Measurements from ENCODE around the gene ABI1. TPM values are rescaled to one million over a fixed set of nuclear protein-coding genes. Genes with fewer than 3 reads are reported as not detected.

Gene ABI1
- total RNA-seq, 3 donors from 2014 or later = 50.5 to 75.7 (median 56.6) TPM

DNA sequence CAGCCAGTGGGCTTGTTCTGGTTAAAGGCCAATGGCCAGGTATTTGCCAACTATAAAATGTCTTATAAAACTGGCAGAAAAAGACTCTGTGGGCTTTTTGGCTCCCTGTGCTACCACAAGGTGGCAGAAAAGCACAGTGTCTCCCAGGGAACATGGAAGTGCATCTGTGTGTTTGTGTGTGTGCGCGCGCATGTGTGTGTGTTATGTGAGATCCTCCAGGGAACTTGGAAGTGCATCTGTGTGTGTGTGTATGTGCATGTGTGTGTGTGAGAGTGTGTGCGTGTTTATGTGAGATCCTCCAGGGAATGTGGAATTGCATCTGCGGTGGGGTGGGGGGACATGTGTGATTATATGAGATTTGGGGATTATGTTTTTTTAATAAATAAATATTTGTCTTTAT, 30.2 kb upstream of the ABI1 start:
- Histone ChIP-seq H3K9me3 (no peaks in the 10 kb centered on the region), H3K36me3 (no peaks in the 10 kb centered on the region), H3K4me3 (no peak overlapping the region), H3K27ac (no peak overlapping the region), H3K27me3 (no peaks in the 10 kb centered on the region), H3K4me1 (no peaks in the 10 kb centered on the region)
- TF ChIP-seq POLR2AphosphoS5 (IDR thresholded peaks at IDR 0.05) = no peak
- TF ChIP-seq, protein P1, sequence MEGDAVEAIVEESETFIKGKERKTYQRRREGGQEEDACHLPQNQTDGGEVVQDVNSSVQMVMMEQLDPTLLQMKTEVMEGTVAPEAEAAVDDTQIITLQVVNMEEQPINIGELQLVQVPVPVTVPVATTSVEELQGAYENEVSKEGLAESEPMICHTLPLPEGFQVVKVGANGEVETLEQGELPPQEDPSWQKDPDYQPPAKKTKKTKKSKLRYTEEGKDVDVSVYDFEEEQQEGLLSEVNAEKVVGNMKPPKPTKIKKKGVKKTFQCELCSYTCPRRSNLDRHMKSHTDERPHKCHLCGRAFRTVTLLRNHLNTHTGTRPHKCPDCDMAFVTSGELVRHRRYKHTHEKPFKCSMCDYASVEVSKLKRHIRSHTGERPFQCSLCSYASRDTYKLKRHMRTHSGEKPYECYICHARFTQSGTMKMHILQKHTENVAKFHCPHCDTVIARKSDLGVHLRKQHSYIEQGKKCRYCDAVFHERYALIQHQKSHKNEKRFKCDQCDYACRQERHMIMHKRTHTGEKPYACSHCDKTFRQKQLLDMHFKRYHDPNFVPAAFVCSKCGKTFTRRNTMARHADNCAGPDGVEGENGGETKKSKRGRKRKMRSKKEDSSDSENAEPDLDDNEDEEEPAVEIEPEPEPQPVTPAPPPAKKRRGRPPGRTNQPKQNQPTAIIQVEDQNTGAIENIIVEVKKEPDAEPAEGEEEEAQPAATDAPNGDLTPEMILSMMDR (IDR thresholded peaks at IDR 0.05) = peak in 2 of 3 donors; percentile 21 to 42
- DNase-seq (ENCODE audit: low spot score in 2 of 2) = no peak
- intact Hi-C loops (cut with DNase I; ENCODE audit: low total_unique reads) = no loop called here

DNA sequence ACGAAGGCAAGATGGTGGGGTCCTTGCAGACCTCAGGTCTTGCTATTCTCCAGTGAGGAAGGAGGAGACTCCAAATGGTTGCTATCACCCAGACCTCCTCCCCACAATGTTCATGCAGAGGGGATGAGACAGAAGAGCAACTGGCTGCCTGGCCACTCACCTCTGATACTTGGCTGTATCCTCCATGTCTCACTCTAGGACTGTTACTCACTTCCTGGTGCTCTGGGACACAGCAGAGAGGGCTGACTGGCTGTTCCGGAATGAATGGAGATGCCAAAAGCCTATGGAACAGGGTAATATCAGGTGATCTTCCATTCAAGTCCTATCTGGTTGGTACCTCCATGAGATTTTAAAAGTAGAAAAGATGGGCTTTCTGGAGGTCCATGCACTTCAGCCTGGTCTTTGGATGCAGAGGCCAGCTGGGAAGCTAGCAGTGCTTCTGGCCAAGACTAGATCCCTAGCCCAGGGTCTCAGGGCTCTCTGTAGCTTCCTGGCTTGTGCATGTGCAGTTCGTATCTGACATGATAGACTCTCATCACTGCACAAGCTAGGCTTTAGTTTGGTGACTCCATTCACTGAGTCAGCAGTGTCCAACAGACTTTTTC, 27.0 kb upstream of the ABI1 start:
- no peak for DNase-seq (ENCODE audit: low spot score in 2 of 2)
- TF ChIP-seq POLR2AphosphoS5 (IDR thresholded peaks at IDR 0.05) (no peak), POLR2A (IDR thresholded peaks at IDR 0.05) (no peak)
- TF ChIP-seq, protein P1 (IDR thresholded peaks at IDR 0.05) = no peak
- intact Hi-C loops (cut with DNase I; ENCODE audit: low total_unique reads) = loop anchor here (10.0 kb wide), 1 partner anchor 163 kb away; no protein-coding TSS in a partner anchor
- Histone ChIP-seq H3K27ac (no peak overlapping the region), H3K27me3 (no peaks in the 10 kb centered on the region), H3K36me3 (no peaks in the 10 kb centered on the region), H3K4me3 (no peak overlapping the region), H3K9me3 (no peaks in the 10 kb centered on the region), H3K4me1 (no peaks in the 10 kb centered on the region)

DNA sequence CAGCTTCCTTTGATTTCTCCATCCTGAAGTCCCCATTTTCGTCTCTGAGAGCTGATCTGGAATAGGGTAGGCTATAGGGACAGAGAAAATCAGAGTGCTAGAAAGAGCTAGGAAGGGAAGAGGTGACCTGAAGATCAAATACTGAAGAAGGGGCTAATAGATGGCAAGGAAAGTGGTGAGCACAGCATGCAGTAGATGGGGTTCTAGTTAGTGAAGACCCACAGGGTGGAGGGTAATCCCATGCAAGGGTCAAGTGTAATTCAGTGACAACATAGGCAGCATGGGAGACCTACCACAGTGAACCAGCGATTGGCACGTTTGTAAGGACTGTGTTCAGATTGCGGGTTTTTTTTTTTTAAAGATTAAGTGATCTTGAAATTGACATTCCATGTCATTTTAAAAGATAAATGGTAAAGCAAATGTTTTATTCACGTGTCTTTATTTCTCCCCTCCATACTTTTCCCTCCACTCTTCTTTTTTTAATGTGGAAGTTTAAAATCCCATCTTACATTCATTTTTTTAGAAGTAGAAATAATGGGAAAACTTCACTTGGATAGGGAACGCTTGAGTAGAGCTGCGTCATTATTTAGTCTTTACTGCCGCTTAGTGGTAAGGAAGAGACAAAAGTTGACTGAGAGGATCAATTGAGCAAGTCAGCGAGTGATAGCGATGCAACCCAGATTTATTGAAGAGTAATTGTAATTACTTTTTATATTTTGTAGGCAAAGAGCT, 21.0 kb upstream of the ABI1 start:
- no peak for DNase-seq (ENCODE audit: low spot score in 2 of 2)
- no peaks in the 10 kb centered on the region for H3K4me1 ChIP-seq
- H3K27me3 ChIP-seq = peaks cover 0 to 6% of the 10 kb centered on the region in 2 donors
- H3K4me3 ChIP-seq = no peak overlapping the region
- intact Hi-C loops (cut with DNase I; ENCODE audit: low total_unique reads) = loop anchor here (10.0 kb wide), 1 partner anchor 157 kb away; no protein-coding TSS in a partner anchor
- no peak overlapping the region for H3K27ac ChIP-seq
- TF ChIP-seq, protein P1 (IDR thresholded peaks at IDR 0.05) = peak; percentile 50 to 83 (median 75)
- no peak for TF ChIP-seq POLR2A (IDR thresholded peaks at IDR 0.05)
- H3K9me3 ChIP-seq = no peaks in the 10 kb centered on the region
- no peaks in the 10 kb centered on the region for H3K36me3 ChIP-seq

DNA sequence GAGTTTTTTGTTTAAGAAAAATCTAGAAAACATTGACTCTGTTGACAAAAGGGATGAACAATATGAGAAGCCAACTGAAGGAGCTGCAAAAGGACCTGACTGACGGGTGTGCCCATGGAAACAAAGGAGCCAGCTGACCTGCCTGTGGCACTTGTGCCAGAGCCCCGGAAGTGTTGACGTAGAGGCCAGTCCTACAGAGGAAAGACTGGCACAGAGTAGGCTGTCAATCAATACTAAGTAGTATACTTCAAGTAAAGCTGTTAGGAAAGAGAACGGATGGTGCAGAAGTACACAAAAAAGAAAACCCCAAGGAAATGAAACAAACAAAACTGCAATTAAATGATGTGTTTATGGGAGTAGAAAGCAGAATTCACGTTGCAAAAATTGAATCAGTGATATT, 19.0 kb upstream of the ABI1 start:
- TF ChIP-seq POLR2AphosphoS5 (IDR thresholded peaks at IDR 0.05) (no peak), POLR2A (IDR thresholded peaks at IDR 0.05) (no peak)
- TF ChIP-seq, protein P1 (IDR thresholded peaks at IDR 0.05) = no peak
- H3K27ac ChIP-seq = no peak overlapping the region
- peaks cover 0 to 6% of the 10 kb centered on the region in 2 donors for H3K27me3 ChIP-seq
- no peaks in the 10 kb centered on the region for H3K4me1 ChIP-seq
- no peaks in the 10 kb centered on the region for H3K9me3 ChIP-seq
- DNase-seq (ENCODE audit: low spot score in 2 of 2) = peak in 1 of 2 donors; percentile 60
- H3K4me3 ChIP-seq = no peak overlapping the region
- intact Hi-C loops (cut with DNase I; ENCODE audit: low total_unique reads) = loop anchor here (10.0 kb wide), 1 partner anchor 155 kb away; no protein-coding TSS in a partner anchor
- H3K36me3 ChIP-seq = no peaks in the 10 kb centered on the region

DNA sequence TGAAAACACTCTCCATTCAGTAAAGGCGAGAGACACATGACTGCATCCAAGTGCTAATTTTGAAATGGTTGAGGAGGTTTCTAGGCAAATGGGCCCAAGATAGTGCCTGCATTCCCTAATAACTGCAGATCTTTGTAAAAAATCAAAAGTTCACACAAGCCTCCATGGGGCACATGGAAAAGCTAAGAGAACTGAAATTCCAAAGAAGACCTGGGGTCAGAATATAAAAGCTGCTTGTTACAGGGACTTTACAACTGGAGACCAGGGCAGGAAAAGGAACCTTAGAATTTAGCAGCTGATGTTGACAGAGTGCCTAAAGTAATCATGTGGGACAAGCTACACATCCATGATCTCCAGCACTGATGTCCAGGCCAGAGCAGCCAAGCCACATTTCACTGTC, 10.0 kb upstream of the ABI1 start:
- no peak overlapping the region for H3K27ac ChIP-seq
- no peak overlapping the region for H3K4me3 ChIP-seq
- TF ChIP-seq POLR2A (IDR thresholded peaks at IDR 0.05) (no peak), POLR2AphosphoS5 (IDR thresholded peaks at IDR 0.05) (no peak)
- TF ChIP-seq, protein P1 (IDR thresholded peaks at IDR 0.05) = no peak
- no peak for DNase-seq (ENCODE audit: low spot score in 2 of 2)
- intact Hi-C loops (cut with DNase I; ENCODE audit: low total_unique reads) = no loop called here
- no peaks in the 10 kb centered on the region for H3K9me3 ChIP-seq
- H3K27me3 ChIP-seq = no peaks in the 10 kb centered on the region
- no peaks in the 10 kb centered on the region for H3K36me3 ChIP-seq
- H3K4me1 ChIP-seq = no peaks in the 10 kb centered on the region
